H1 (cell line): ENCODE data around the gene SCN10A.

Experiments used
- EGR1 ChIP-seq: IDR thresholded peaks from 2 replicates; pipeline ENCODE4 v1.6.1; 2011; ENCODE audit warnings: low read depth, low read length, borderline replicate concordance
- GTF2F1 ChIP-seq: IDR thresholded peaks from 2 replicates; pipeline ENCODE4 v1.6.1; 2012; ENCODE audit warnings: low read depth, low read length, improper control_type of control experiment, borderline replicate concordance

GRCh38 chr3:38726751-38727150 is 89.3 kb downstream of the SCN10A start:
- TF ChIP-seq EGR1 (no peak), GTF2F1 (no peak)
